Trophoblast cell (in vitro differentiated cells and primary cell): Measurements from ENCODE around the gene MRPL2.

Experiments
- DNase-seq, 2 donors: peaks; one replicate each; pipeline ENCODE4 v3.0.0-alpha.2; 2016
- H2AFZ ChIP-seq: 2 replicates; pipeline ENCODE4 v1.6.1; 2013; ENCODE audit warnings: low read length, moderate library complexity, mild to moderate bottlenecking; ENCODE audit not compliant: insufficient read depth, poor library complexity
- H2AK5ac ChIP-seq: 2 replicates; pipeline ENCODE4 v1.6.1; 2013; ENCODE audit warnings: mild to moderate bottlenecking, low read length
- H2BK120ac ChIP-seq: 2 replicates; pipeline ENCODE4 v1.6.1; 2013; ENCODE audit warnings: low read length, mild to moderate bottlenecking, moderate library complexity; ENCODE audit not compliant: insufficient read depth, poor library complexity
- H2BK12ac ChIP-seq: 2 replicates; pipeline ENCODE4 v1.6.1; 2013; ENCODE audit warnings: mild to moderate bottlenecking, low read length, moderate library complexity
- H2BK5ac ChIP-seq: 2 replicates; pipeline ENCODE4 v1.6.1; 2013; ENCODE audit warnings: low read length, low read depth, moderate library complexity, mild to moderate bottlenecking; ENCODE audit not compliant: poor library complexity
- H3K14ac ChIP-seq: 2 replicates; pipeline ENCODE4 v1.6.1; 2013; ENCODE audit warnings: mild to moderate bottlenecking, low read length
- H3K18ac ChIP-seq: 2 replicates; pipeline ENCODE4 v1.6.1; 2013; ENCODE audit warnings: mild to moderate bottlenecking, low read length
- H3K23ac ChIP-seq: 2 replicates; pipeline ENCODE4 v1.6.1; 2013; ENCODE audit warnings: low read length
- H3K27ac ChIP-seq: 2 replicates; pipeline ENCODE4 v1.5.1; 2013; ENCODE audit warnings: low read depth, mild to moderate bottlenecking, inconsistent platforms, low read length, moderate library complexity
- H3K27me3 ChIP-seq: 2 replicates; pipeline ENCODE4 v1.6.1; 2013; ENCODE audit warnings: inconsistent platforms, mild to moderate bottlenecking, low read length, moderate library complexity; ENCODE audit not compliant: insufficient read depth
- H3K36me3 ChIP-seq, 2 experiments: 1 replicate in 1 of 2; 2 replicates in 1 of 2; pipeline ENCODE4 v1.6.1; 2013; ENCODE audit warnings: low read length in 2 of 2, mild to moderate bottlenecking in 2 of 2, moderate library complexity in 1 of 2; ENCODE audit not compliant: insufficient read depth in 2 of 2, control insufficient read depth in 1 of 2
- H3K4ac ChIP-seq: 2 replicates; pipeline ENCODE4 v1.6.1; 2013; ENCODE audit warnings: low read depth, mild to moderate bottlenecking, low read length, moderate library complexity
- H3K4me1 ChIP-seq, 2 experiments: 1 replicate in 1 of 2; 2 replicates in 1 of 2; pipeline ENCODE4 v1.6.1; 2013; ENCODE audit warnings: low read length in 2 of 2, mild to moderate bottlenecking in 2 of 2, moderate library complexity in 1 of 2; ENCODE audit not compliant: insufficient read depth in 2 of 2, control insufficient read depth in 1 of 2
- H3K4me2 ChIP-seq: 2 replicates; pipeline ENCODE4 v1.6.1; 2013; ENCODE audit warnings: inconsistent platforms, mild to moderate bottlenecking, low read length, moderate library complexity
- H3K4me3 ChIP-seq: 2 replicates; pipeline ENCODE4 v1.5.1; 2013; ENCODE audit warnings: mild to moderate bottlenecking, low read depth, low read length, inconsistent platforms
- H3K79me1 ChIP-seq: one replicate; pipeline ENCODE4 v1.6.1; 2013; ENCODE audit warnings: low read length
- H3K79me2 ChIP-seq: 2 replicates; pipeline ENCODE4 v1.6.1; 2013; ENCODE audit warnings: low read length, mild to moderate bottlenecking; ENCODE audit not compliant: control insufficient read depth, insufficient read depth, poor library complexity
- H3K9ac ChIP-seq: 2 replicates; pipeline ENCODE4 v1.6.1; 2013; ENCODE audit warnings: mild to moderate bottlenecking, low read length
- H3K9me3 ChIP-seq: 2 replicates; pipeline ENCODE4 v1.6.1; 2013; ENCODE audit warnings: low read depth, mild to moderate bottlenecking, control low read depth, inconsistent platforms, low read length; ENCODE audit not compliant: insufficient read depth
- H4K12ac ChIP-seq: 2 replicates; pipeline ENCODE4 v1.6.1; 2013; ENCODE audit warnings: low read depth, mild to moderate bottlenecking, low read length, moderate library complexity
- H4K8ac ChIP-seq: 2 replicates; pipeline ENCODE4 v1.6.1; 2013; ENCODE audit warnings: low read depth, mild to moderate bottlenecking, low read length, moderate library complexity
- H4K91ac ChIP-seq: one replicate; pipeline ENCODE4 v1.6.1; 2013; ENCODE audit warnings: low read depth, mild to moderate bottlenecking, low read length, moderate library complexity
- WGBS: extraction: QIAGEN DNeasy Blood & Tissue Kit; methylation state at CpG from one replicate; pipeline ENCODE4 v1.1.7; 2013; ENCODE audit warnings: missing lambda C conversion rate; ENCODE audit not compliant: insufficient read length, insufficient coverage; ENCODE audit errors: extremely low coverage; 5-methylcytosine and 5-hydroxymethylcytosine counted together

Gene MRPL2

DNA sequence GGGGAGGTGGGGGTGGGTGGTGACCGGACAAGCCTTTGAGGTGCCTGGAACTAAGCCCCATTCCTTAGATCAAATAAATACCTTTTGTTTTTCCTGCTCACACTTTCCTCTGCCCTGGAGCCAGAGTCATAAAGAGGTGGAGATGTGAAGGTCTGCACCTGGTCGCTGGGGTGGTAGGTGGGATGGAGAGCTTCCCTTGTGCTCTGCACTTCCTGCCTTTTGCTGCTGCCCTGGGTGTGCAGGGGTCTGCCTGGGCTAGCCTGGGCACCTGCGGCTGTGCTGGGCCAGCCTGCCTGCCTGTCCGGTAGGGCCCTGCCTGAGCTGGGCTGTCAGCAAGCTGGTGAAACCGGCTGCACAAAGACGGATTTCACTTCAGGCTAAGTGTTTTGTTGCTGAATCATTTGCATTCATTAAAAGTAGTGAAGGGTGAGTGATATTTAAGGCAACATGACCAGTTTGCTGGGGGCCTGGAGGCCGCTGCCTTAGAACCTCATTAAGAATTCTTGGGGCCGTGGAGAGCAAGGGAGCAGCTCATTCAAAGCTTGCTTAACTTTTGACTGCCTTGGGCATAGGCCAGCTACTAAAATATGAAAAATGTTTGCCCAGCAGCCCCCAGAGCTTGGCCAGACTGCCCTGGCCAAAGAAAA is 37.3 kb upstream of the MRPL2 start:
- Histone ChIP-seq H2AFZ (no peak overlapping the region), H3K14ac (peak overlapping the region; percentile 84), H4K91ac (peak overlapping the region; percentile 95)

DNA sequence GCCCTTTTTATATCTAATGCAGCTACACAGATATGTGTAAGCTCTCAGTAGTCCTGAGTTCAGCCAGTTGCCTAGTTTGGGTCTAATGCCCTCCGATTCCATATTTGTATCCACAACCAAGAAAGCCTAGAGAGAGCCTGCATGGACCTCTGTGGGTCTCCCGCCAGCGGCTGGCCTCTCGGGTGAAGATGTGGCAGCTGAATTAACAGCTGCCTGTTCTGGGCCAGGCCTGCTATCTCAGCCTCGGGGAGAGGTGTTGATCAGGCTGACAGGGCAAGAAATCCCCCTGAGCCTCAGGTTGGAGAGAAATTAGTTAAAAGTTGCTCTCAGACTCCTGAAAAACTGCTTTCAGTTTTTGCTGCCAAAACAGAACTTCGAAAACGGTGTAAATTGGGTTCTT is 36.7 kb upstream of the MRPL2 start:
- H4K8ac ChIP-seq: peak overlapping the region; percentile 87
- H3K23ac ChIP-seq: no peak overlapping the region
- H3K14ac ChIP-seq: peak overlapping the region; percentile 42
- H2BK5ac ChIP-seq: peak overlapping the region; percentile 74
- peaks cover 0 to 2% of the 10 kb centered on the region in 2 experiments for H3K36me3 ChIP-seq
- H3K27ac ChIP-seq: peak overlapping the region; percentile 96
- H4K91ac ChIP-seq: peak overlapping the region; percentile 74
- H3K4me1 ChIP-seq: peaks cover 37 to 40% of the 10 kb centered on the region in 2 experiments
- H2AFZ ChIP-seq: no peak overlapping the region
- no peaks in the 10 kb centered on the region for H3K9me3 ChIP-seq
- H2BK120ac ChIP-seq: peak overlapping the region; percentile 67
- peak overlapping the region; percentile 31 for H3K4me2 ChIP-seq
- peaks cover 21% of the 10 kb centered on the region for H3K79me2 ChIP-seq
- H3K27me3 ChIP-seq: no peaks in the 10 kb centered on the region
- H3K18ac ChIP-seq: peak overlapping the region; percentile 81
- peak overlapping the region; percentile 51 for H2BK12ac ChIP-seq
- peak overlapping the region; percentile 32 for H2AK5ac ChIP-seq
- peak overlapping the region; percentile 76 for H3K4ac ChIP-seq
- no CpG with 5 or more reads among the region's 7 CpGs for WGBS
- peak overlapping the region; percentile 14 for H3K9ac ChIP-seq
- H3K4me3 ChIP-seq: no peak overlapping the region
- H4K12ac ChIP-seq: no peak overlapping the region
- H3K79me1 ChIP-seq: peaks cover 17% of the 10 kb centered on the region
- no peak for DNase-seq

More for the DNA sequence above, 37.3 kb upstream of the MRPL2 start:
- H2BK5ac ChIP-seq: peak overlapping the region; percentile 98
- H2BK12ac ChIP-seq: peak overlapping the region; percentile 90
- peak; percentile 90 to 91 for DNase-seq
- no peak overlapping the region for H3K9ac ChIP-seq
- H3K4me3 ChIP-seq: no peak overlapping the region
- peak overlapping the region; percentile 96 for H3K27ac ChIP-seq
- H4K8ac ChIP-seq: peak overlapping the region; percentile 87
- H3K4me2 ChIP-seq: peak overlapping the region; percentile 31
- H3K36me3 ChIP-seq: peaks cover 0 to 2% of the 10 kb centered on the region in 2 experiments
- H2AK5ac ChIP-seq: peak overlapping the region; percentile 94
- peaks cover 21% of the 10 kb centered on the region for H3K79me2 ChIP-seq
- peak overlapping the region; percentile 76 for H3K4ac ChIP-seq
- H3K9me3 ChIP-seq: no peaks in the 10 kb centered on the region
- no peak overlapping the region for H3K23ac ChIP-seq
- peak overlapping the region; percentile 97 for H3K18ac ChIP-seq
- H3K79me1 ChIP-seq: peaks cover 17% of the 10 kb centered on the region
- H2BK120ac ChIP-seq: peak overlapping the region; percentile 96
- no peak overlapping the region for H4K12ac ChIP-seq
- no CpG with 5 or more reads among the region's 8 CpGs for WGBS
- no peaks in the 10 kb centered on the region for H3K27me3 ChIP-seq
- peaks cover 35 to 38% of the 10 kb centered on the region in 2 experiments for H3K4me1 ChIP-seq

DNA sequence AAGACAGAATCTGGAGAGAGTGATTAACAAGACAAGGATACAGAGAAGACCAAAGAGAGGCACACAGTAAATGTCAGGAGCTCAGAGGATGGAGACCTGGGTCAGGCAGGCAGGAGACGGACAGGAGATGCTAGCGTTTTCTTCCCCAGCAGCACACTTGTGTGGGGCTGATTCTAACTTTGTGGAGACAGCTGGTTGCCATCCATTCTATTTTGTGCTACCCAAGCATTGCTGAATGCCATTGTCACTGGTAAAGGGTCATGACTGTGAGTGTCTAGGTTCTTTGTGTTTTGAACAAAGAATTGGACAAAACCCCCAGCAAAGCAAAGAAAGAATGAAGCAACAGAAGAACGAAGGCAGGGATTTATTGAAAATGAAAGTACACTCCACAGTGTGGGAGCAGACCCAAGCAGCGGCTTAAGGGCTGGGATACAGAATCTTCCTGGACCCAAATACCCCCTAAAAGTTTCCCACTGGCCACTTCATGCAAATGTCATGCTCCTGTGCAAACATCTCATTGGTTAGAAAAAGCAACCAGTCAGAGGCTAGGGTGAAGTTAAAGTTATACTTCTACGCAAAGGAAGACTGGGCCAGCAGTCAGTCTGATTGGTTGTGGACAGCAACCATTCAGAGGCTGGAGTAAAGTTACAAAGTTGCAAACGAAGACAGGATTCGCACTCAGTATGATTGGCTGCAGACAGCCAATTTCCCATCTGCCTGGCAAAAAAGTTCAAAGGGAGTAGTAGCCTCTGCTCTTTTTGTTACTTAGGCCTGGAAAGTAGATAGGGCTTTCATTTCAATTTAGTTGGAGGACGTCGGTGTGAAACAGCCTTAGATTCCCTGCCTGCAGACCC is 34.4 kb upstream of the MRPL2 start:
- Histone ChIP-seq H3K14ac (no peak overlapping the region), H3K79me2 (peaks cover 20% of the 10 kb centered on the region), H3K27ac (peak overlapping the region; percentile 4), H3K27me3 (no peaks in the 10 kb centered on the region), H4K8ac (no peak overlapping the region), H2BK5ac (no peak overlapping the region), H3K9ac (no peak overlapping the region), H2BK120ac (no peak overlapping the region), H3K9me3 (no peaks in the 10 kb centered on the region), H2BK12ac (no peak overlapping the region), H4K91ac (no peak overlapping the region), H3K23ac (no peak overlapping the region), H3K4me2 (no peak overlapping the region), H3K79me1 (peaks cover 26% of the 10 kb centered on the region), H3K4me1 (peaks cover 57 to 60% of the 10 kb centered on the region in 2 experiments), H3K36me3 (peaks cover 0 to 2% of the 10 kb centered on the region in 2 experiments), H4K12ac (no peak overlapping the region), H3K4ac (peak overlapping the region; percentile 26), H2AK5ac (no peak overlapping the region), H2AFZ (no peak overlapping the region), H3K18ac (peak overlapping the region; percentile 56), H3K4me3 (no peak overlapping the region)
- peak in 1 of 2 donors; percentile 25 for DNase-seq
- WGBS: no CpG with 5 or more reads among the region's 9 CpGs

GRCh38 chr6:43092635-43093034 is 33.4 kb upstream of the MRPL2 start:
- Histone ChIP-seq H3K27ac (no peak overlapping the region), H3K4me2 (no peak overlapping the region), H3K4ac (no peak overlapping the region), H2AFZ (no peak overlapping the region), H3K4me3 (no peak overlapping the region), H4K12ac (no peak overlapping the region), H3K36me3 (peaks cover 2 to 3% of the 10 kb centered on the region in 2 experiments), H3K14ac (no peak overlapping the region), H3K9ac (no peak overlapping the region), H3K79me1 (peaks cover 22% of the 10 kb centered on the region), H3K4me1 (peaks cover 55 to 62% of the 10 kb centered on the region in 2 experiments), H2BK12ac (no peak overlapping the region), H3K18ac (no peak overlapping the region), H3K9me3 (no peaks in the 10 kb centered on the region), H4K91ac (no peak overlapping the region), H4K8ac (no peak overlapping the region), H3K79me2 (peaks cover 18% of the 10 kb centered on the region), H2BK120ac (no peak overlapping the region), H2BK5ac (no peak overlapping the region), H3K23ac (no peak overlapping the region), H2AK5ac (no peak overlapping the region), H3K27me3 (no peaks in the 10 kb centered on the region)
- DNase-seq: peak in 1 of 2 donors; percentile 60
